DOHH2 (cell line): ENCODE results near the gene RIOK3.

Experiments used
- H3F3A ChIP-seq: fragments of 200-600 bp; sonication (generic), shearing (Covaris generic); 2 replicates; pipeline ENCODE4 v1.6.0; 2016; ENCODE audit warnings: antibody characterized with exemption, mild to moderate bottlenecking; ENCODE audit not compliant: control insufficient read depth, insufficient read depth
- H3K27ac ChIP-seq: fragments of 200-600 bp; sonication (generic); 2 replicates; pipeline ENCODE4 v1.5.1; 2014; ENCODE audit warnings: low read depth, mild to moderate bottlenecking, low read length, moderate library complexity
- H3K27me3 ChIP-seq: fragments of 200-600 bp; sonication (generic); 2 replicates; pipeline ENCODE4 v1.6.1; 2014; ENCODE audit warnings: mild to moderate bottlenecking, low read length, mixed read lengths; ENCODE audit not compliant: control insufficient read depth
- H3K36me3 ChIP-seq: fragments of 200-600 bp; sonication (generic); 2 replicates; pipeline ENCODE4 v1.6.1; 2014; ENCODE audit warnings: mild to moderate bottlenecking, low read length, moderate library complexity, mixed read lengths; ENCODE audit not compliant: control insufficient read depth
- H3K4me1 ChIP-seq: fragments of 200-600 bp; sonication (generic); 2 replicates; pipeline ENCODE4 v1.6.1; 2014; ENCODE audit warnings: mild to moderate bottlenecking, low read length, mixed read lengths; ENCODE audit not compliant: control insufficient read depth
- H3K4me2 ChIP-seq: fragments of 200-600 bp; sonication (generic); 2 replicates; pipeline ENCODE4 v1.6.0; 2014; ENCODE audit warnings: mild to moderate bottlenecking, low read length, moderate library complexity
- H3K4me3 ChIP-seq: fragments of 200-600 bp; sonication (generic); 2 replicates; pipeline ENCODE4 v1.5.1; 2014; ENCODE audit warnings: mild to moderate bottlenecking, low read length, mixed read lengths
- H3K79me2 ChIP-seq: fragments of 200-600 bp; sonication (generic); 2 replicates; pipeline ENCODE4 v1.6.1; 2014; ENCODE audit warnings: mild to moderate bottlenecking, low read length, mixed read lengths; ENCODE audit not compliant: control insufficient read depth
- H3K9me2 ChIP-seq: fragments of 200-600 bp; sonication (generic); replicated peaks from 2 replicates; pipeline ENCODE4 v1.6.1; 2014; ENCODE audit warnings: mild to moderate bottlenecking, low read length, mixed read lengths; ENCODE audit not compliant: control insufficient read depth
- H3K9me3 ChIP-seq: fragments of 200-600 bp; sonication (generic); 2 replicates; pipeline ENCODE4 v1.6.1; 2014; ENCODE audit warnings: antibody characterized with exemption, low read length, mixed read lengths; ENCODE audit not compliant: control insufficient read depth, insufficient read depth
- H4K20me1 ChIP-seq: fragments of 200-600 bp; sonication (generic); 2 replicates; pipeline ENCODE4 v1.6.0; 2014; ENCODE audit warnings: low read depth, mild to moderate bottlenecking, antibody characterized with exemption, low read length, moderate library complexity; ENCODE audit not compliant: control insufficient read depth, insufficient read depth
- EZH2phosphoT487 ChIP-seq: fragments of 200-600 bp; sonication (generic); IDR thresholded peaks from 2 replicates; pipeline ENCODE4 v1.6.1; 2017; ENCODE audit warnings: borderline replicate concordance, mild to moderate bottlenecking, antibody characterized with exemption, low read length, moderate library complexity, mixed read lengths
- TF ChIP-seq, protein P1 (sequence below): fragments of 200-600 bp; sonication (generic); IDR thresholded peaks from one replicate; pipeline ENCODE4 v1.5.1; 2014; ENCODE audit warnings: antibody characterized with exemption, mild to moderate bottlenecking, low read depth, low read length; ENCODE audit not compliant: poor library complexity, severe bottlenecking

The RIOK3 gene

GRCh38 chr18:23524213-23524707 lies 71.2 kb downstream of the RIOK3 start:
- Histone ChIP-seq H3K4me3 (no peak overlapping the region), H3K27me3 (no peaks in the 10 kb centered on the region), H3K9me3 (no peaks in the 10 kb centered on the region), H3K36me3 (peaks cover 77% of the 10 kb centered on the region), H3K79me2 (no peaks in the 10 kb centered on the region), H4K20me1 (no peaks in the 10 kb centered on the region), H3F3A (no peaks in the 10 kb centered on the region), H3K9me2 (no peaks in the 10 kb centered on the region), H3K4me2 (no peak overlapping the region), H3K4me1 (no peaks in the 10 kb centered on the region), H3K27ac (no peak overlapping the region)
- TF ChIP-seq, protein P1, sequence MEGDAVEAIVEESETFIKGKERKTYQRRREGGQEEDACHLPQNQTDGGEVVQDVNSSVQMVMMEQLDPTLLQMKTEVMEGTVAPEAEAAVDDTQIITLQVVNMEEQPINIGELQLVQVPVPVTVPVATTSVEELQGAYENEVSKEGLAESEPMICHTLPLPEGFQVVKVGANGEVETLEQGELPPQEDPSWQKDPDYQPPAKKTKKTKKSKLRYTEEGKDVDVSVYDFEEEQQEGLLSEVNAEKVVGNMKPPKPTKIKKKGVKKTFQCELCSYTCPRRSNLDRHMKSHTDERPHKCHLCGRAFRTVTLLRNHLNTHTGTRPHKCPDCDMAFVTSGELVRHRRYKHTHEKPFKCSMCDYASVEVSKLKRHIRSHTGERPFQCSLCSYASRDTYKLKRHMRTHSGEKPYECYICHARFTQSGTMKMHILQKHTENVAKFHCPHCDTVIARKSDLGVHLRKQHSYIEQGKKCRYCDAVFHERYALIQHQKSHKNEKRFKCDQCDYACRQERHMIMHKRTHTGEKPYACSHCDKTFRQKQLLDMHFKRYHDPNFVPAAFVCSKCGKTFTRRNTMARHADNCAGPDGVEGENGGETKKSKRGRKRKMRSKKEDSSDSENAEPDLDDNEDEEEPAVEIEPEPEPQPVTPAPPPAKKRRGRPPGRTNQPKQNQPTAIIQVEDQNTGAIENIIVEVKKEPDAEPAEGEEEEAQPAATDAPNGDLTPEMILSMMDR, result no peak
- TF ChIP-seq EZH2phosphoT487, result no peak

- H4K20me1 ChIP-seq, result no peaks in the 10 kb centered on the region
- H3K9me2 ChIP-seq, result no peaks in the 10 kb centered on the region
- H3K4me3 ChIP-seq, result no peak overlapping the region
- no peaks in the 10 kb centered on the region for H3K27me3 ChIP-seq
- H3F3A ChIP-seq, result no peaks in the 10 kb centered on the region
- no peaks in the 10 kb centered on the region for H3K79me2 ChIP-seq
- H3K27ac ChIP-seq, result no peak overlapping the region
- TF ChIP-seq, protein P1, result no peak
- no peak for TF ChIP-seq EZH2phosphoT487
- no peaks in the 10 kb centered on the region for H3K9me3 ChIP-seq
- no peaks in the 10 kb centered on the region for H3K4me1 ChIP-seq
- no peak overlapping the region for H3K4me2 ChIP-seq
- H3K36me3 ChIP-seq, result peaks cover 82% of the 10 kb centered on the region
Observed at GRCh38 chr18:23526501-23527063, 73.5 kb downstream of the RIOK3 start.

GRCh38 chr18:23528580-23529472 lies 75.7 kb downstream of the RIOK3 start:
- Histone ChIP-seq H3K36me3 (peaks cover 85% of the 10 kb centered on the region), H3K4me1 (no peaks in the 10 kb centered on the region), H3F3A (no peaks in the 10 kb centered on the region; the same call in 1 of the 2 replicates), H3K4me3 (no peak overlapping the region), H3K4me2 (no peak overlapping the region), H3K9me2 (no peaks in the 10 kb centered on the region), H3K9me3 (no peaks in the 10 kb centered on the region), H3K79me2 (no peaks in the 10 kb centered on the region), H4K20me1 (no peaks in the 10 kb centered on the region), H3K27ac (no peak overlapping the region), H3K27me3 (no peaks in the 10 kb centered on the region)
- TF ChIP-seq, protein P1, result no peak
- TF ChIP-seq EZH2phosphoT487, result no peak
